ENCODE data around the gene PAFAH1B2. TPM values are rescaled to one million over a fixed set of nuclear protein-coding genes. Genes with fewer than 3 reads are reported as not detected.

The PAFAH1B2 gene
- total and polyA plus RNA-seq, 2 donors (not counting 3 experiments of a cell fraction or from before 2014, with no cell fraction given): 34.2 to 128 TPM

GRCh38 chr11:117217141-117218084, 73.3 kb downstream of the PAFAH1B2 start:
- Histone ChIP-seq H2AFZ (ENCODE audit: low read depth, low read length) (no peak overlapping the region), H3K9ac (replicated peaks; ENCODE audit: extremely low read depth, insufficient read depth, low read length) (no peak overlapping the region), H3K4me2 (ENCODE audit: insufficient read depth, low read length) (no peak overlapping the region), H3K27me3 (ENCODE audit: control insufficient read depth in 2 of 2, insufficient read depth in 2 of 2, low read length in 2 of 2) (no peaks in the 10 kb centered on the region), H3K4me1 (ENCODE audit: control insufficient read depth, extremely low read depth, insufficient read depth, low read length) (peaks cover 11% of the 10 kb centered on the region), H4K20me1 (replicated peaks; ENCODE audit: control insufficient read depth, extremely low read depth, insufficient read depth, low read length) (no peaks in the 10 kb centered on the region), H3K79me2 (ENCODE audit: control insufficient read depth, insufficient read depth, low read length) (no peaks in the 10 kb centered on the region), H3K4me3 (replicated peaks in 1 of 3; ENCODE audit: insufficient read depth in 1 of 3, low read depth in 1 of 3, low read length in 3 of 3) (no peak overlapping the region), H3K36me3 (ENCODE audit: control insufficient read depth in 2 of 2, extremely low read depth in 1 of 2, insufficient read depth in 2 of 2, low read length in 2 of 2) (peaks cover 2 to 21% of the 10 kb centered on the region in 2 experiments), H3K9me1 (replicated peaks; ENCODE audit: control insufficient read depth, extremely low read depth, insufficient read depth, low read length) (no peaks in the 10 kb centered on the region), H3K27ac (ENCODE audit: insufficient read depth, low read depth, low read length) (peak overlapping the region; percentile 26), H3K9me3 (replicated peaks; ENCODE audit: control insufficient read depth, insufficient read depth, low read length) (no peaks in the 10 kb centered on the region)
- BruUV-seq (replicated peaks): no TSS peak
- DNase-seq (ENCODE audit: low read depth, low spot score) (peak; percentile 17), FAIRE-seq (peak; percentile 87)
- ChIA-PET CTCF (interaction anchor here (1.3 to 3.7 kb wide), 4 partner anchors 9 to 37 kb away, joined by 4 to 17 read pairs (median 6); no protein-coding TSS in a partner anchor), POLR2A (no interaction called here)
- intact Hi-C loops (cut with micrococcal nuclease) (no loop called here), dilution Hi-C loops (cut with MboI; ENCODE audit: extremely low pct_ligation_motif_present, low sequenced_read_pairs) (no loop called here)
- TF ChIP-seq MAX (IDR thresholded peaks at IDR 0.05; ENCODE audit: insufficient read depth, insufficient read length) (no peak), POLR2AphosphoS5 (IDR thresholded peaks at IDR 0.05; ENCODE audit: insufficient read depth, low read depth, low read length) (no peak), CTCF (IDR thresholded peaks at IDR 0.05; ENCODE audit: extremely low read depth in 1 of 2, insufficient read depth in 1 of 2, low read depth in 1 of 2, low read length in 2 of 2) (no peak), MYC (IDR thresholded peaks at IDR 0.05; ENCODE audit: low read depth, low read length) (no peak), EZH2 (IDR thresholded peaks at IDR 0.05; ENCODE audit: borderline replicate concordance, low read depth, low read length, severe bottlenecking) (no peak), POLR2A (IDR thresholded peaks at IDR 0.05; ENCODE audit: low read depth, low read length) (no peak), GATA2 (IDR thresholded peaks at IDR 0.05; ENCODE audit: insufficient read depth, insufficient read length, low read depth, low read length) (no peak)

All from endothelial cell of umbilical vein (primary cell).